PC-9 (cell line): Measurements from ENCODE around the gene RAP1GAP2.

Experiments used
- EZH2 ChIP-seq: fragments of 200-600 bp; sonication (generic); IDR thresholded peaks from 2 replicates; pipeline ENCODE4 v1.8.0; 2017; ENCODE audit warnings: antibody characterized with exemption, low read depth
- TF ChIP-seq, protein P1 (sequence below): fragments of 200-600 bp; sonication (generic); conservative IDR thresholded peaks from 2 replicates; pipeline ENCODE4 v1.6.1; 2017; ENCODE audit warnings: mixed run types, antibody characterized with exemption, mild to moderate bottlenecking, moderate library complexity

DNA sequence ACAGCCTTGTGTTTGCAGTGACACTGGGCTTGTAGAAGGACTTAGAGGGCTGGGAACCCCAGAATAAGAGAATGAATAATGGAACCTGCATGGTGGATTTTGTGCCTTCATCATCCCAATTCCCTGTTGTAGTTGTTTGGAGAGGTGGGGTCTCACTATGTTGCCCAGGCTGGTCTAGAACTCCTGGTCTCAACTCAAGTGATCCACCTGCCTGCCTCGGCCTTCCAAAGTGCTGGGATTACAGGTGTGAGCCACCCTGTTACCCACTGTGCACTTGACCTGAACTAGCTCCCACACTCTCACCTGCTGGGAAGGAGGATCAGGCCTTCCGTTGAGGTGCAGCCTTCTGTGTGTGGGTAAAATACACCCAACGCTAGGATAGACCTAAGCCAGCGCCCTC, 55.4 kb downstream of the RAP1GAP2 start:
- TF ChIP-seq, protein P1, sequence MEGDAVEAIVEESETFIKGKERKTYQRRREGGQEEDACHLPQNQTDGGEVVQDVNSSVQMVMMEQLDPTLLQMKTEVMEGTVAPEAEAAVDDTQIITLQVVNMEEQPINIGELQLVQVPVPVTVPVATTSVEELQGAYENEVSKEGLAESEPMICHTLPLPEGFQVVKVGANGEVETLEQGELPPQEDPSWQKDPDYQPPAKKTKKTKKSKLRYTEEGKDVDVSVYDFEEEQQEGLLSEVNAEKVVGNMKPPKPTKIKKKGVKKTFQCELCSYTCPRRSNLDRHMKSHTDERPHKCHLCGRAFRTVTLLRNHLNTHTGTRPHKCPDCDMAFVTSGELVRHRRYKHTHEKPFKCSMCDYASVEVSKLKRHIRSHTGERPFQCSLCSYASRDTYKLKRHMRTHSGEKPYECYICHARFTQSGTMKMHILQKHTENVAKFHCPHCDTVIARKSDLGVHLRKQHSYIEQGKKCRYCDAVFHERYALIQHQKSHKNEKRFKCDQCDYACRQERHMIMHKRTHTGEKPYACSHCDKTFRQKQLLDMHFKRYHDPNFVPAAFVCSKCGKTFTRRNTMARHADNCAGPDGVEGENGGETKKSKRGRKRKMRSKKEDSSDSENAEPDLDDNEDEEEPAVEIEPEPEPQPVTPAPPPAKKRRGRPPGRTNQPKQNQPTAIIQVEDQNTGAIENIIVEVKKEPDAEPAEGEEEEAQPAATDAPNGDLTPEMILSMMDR, result no peak
- no peak for TF ChIP-seq EZH2
